Astrocyte (in vitro differentiated cells and primary cell): ENCODE measurements around the gene SUN1. TPM values are rescaled to one million over a fixed set of nuclear protein-coding genes. Genes with fewer than 3 reads are reported as not detected.

Experiments used
- DNase-seq: peaks from one replicate; pipeline ENCODE4 v3.0.0-alpha.2; 2010; ENCODE audit warnings: low read depth
- FAIRE-seq: peaks from 2 replicates; lab custom pipeline; 2011; peaks lifted over from hg19 to GRCh38; lab: Jason Lieb, UNC
- H2AFZ ChIP-seq: 2 replicates; pipeline ENCODE4 v1.6.0; 2012; ENCODE audit warnings: low read depth, low read length, inconsistent platforms
- H3K27ac ChIP-seq: 2 replicates; pipeline ENCODE4 v1.5.1; 2011; ENCODE audit warnings: low read depth, low read length, inconsistent platforms
- H3K27me3 ChIP-seq: 2 replicates; pipeline ENCODE4 v1.6.0; 2011; ENCODE audit warnings: low read length, inconsistent platforms; ENCODE audit not compliant: insufficient read depth
- H3K36me3 ChIP-seq: 2 replicates; pipeline ENCODE4 v1.5.1; 2011; ENCODE audit warnings: low read length, inconsistent platforms; ENCODE audit not compliant: insufficient read depth
- H3K4me1 ChIP-seq: 2 replicates; pipeline ENCODE4 v1.5.1; 2011; ENCODE audit warnings: low read length, inconsistent platforms; ENCODE audit not compliant: insufficient read depth
- H3K4me2 ChIP-seq: 2 replicates; pipeline ENCODE4 v1.6.0; 2012; ENCODE audit warnings: low read length, inconsistent platforms
- H3K4me3 ChIP-seq: 2 replicates; pipeline ENCODE4 v1.5.1; 2011; ENCODE audit warnings: low read depth, mild to moderate bottlenecking, low read length, inconsistent platforms; ENCODE audit not compliant: insufficient read depth
- H3K79me2 ChIP-seq: 2 replicates; pipeline ENCODE4 v1.6.0; 2012; ENCODE audit warnings: mild to moderate bottlenecking, low read length, inconsistent platforms; ENCODE audit not compliant: insufficient read depth
- H3K9ac ChIP-seq: 2 replicates; pipeline ENCODE4 v1.6.0; 2012; ENCODE audit warnings: mild to moderate bottlenecking, low read length, inconsistent platforms
- H3K9me3 ChIP-seq: 2 replicates; pipeline ENCODE4 v1.5.1; 2012; ENCODE audit warnings: low read depth, mild to moderate bottlenecking, low read length, inconsistent platforms; ENCODE audit not compliant: insufficient read depth
- H4K20me1 ChIP-seq: 2 replicates; pipeline ENCODE4 v1.6.0; 2012; ENCODE audit warnings: low read length, inconsistent platforms; ENCODE audit not compliant: insufficient read depth
- H3K27ac Mint-ChIP-seq: one replicate; pipeline ENCODE4 v1.8.0; 2021; ENCODE audit warnings: mild to moderate bottlenecking, mixed read lengths; ENCODE audit not compliant: unreplicated experiment
- H3K27me3 Mint-ChIP-seq: one replicate; pipeline ENCODE4 v1.8.0; 2021; ENCODE audit warnings: low read depth, mixed read lengths; ENCODE audit not compliant: unreplicated experiment
- H3K36me3 Mint-ChIP-seq: one replicate; pipeline ENCODE4 v1.8.0; 2021; ENCODE audit warnings: low read depth, mixed read lengths; ENCODE audit not compliant: unreplicated experiment
- H3K4me1 Mint-ChIP-seq: one replicate; pipeline ENCODE4 v1.8.0; 2021; ENCODE audit warnings: low read depth, mixed read lengths; ENCODE audit not compliant: unreplicated experiment
- H3K4me3 Mint-ChIP-seq: one replicate; pipeline ENCODE4 v1.8.0; 2021; ENCODE audit warnings: mild to moderate bottlenecking, moderate library complexity, mixed read lengths; ENCODE audit not compliant: unreplicated experiment
- H3K9me3 Mint-ChIP-seq: one replicate; pipeline ENCODE4 v1.8.0; 2021; ENCODE audit warnings: mild to moderate bottlenecking, mixed read lengths; ENCODE audit not compliant: unreplicated experiment
- EZH2 ChIP-seq: IDR thresholded peaks from 2 replicates; pipeline ENCODE4 v1.6.1; 2012; ENCODE audit warnings: mild to moderate bottlenecking, low read length, inconsistent platforms; ENCODE audit not compliant: insufficient read depth
- total RNA-seq: library from RNA; stranded (reverse); gene quantifications from 2 replicates; pipeline ENCODE4 v1.2.1, GENCODE V29; 2021
- TF ChIP-seq, protein P1 (sequence below): IDR thresholded peaks from 2 replicates; pipeline ENCODE4 v1.5.1; 2011; ENCODE audit warnings: low read depth, mild to moderate bottlenecking, inconsistent platforms, low read length, moderate library complexity; ENCODE audit not compliant: insufficient read depth

The SUN1 gene
- total RNA-seq, 1 donor from 2014 or later, result 121 TPM

DNA sequence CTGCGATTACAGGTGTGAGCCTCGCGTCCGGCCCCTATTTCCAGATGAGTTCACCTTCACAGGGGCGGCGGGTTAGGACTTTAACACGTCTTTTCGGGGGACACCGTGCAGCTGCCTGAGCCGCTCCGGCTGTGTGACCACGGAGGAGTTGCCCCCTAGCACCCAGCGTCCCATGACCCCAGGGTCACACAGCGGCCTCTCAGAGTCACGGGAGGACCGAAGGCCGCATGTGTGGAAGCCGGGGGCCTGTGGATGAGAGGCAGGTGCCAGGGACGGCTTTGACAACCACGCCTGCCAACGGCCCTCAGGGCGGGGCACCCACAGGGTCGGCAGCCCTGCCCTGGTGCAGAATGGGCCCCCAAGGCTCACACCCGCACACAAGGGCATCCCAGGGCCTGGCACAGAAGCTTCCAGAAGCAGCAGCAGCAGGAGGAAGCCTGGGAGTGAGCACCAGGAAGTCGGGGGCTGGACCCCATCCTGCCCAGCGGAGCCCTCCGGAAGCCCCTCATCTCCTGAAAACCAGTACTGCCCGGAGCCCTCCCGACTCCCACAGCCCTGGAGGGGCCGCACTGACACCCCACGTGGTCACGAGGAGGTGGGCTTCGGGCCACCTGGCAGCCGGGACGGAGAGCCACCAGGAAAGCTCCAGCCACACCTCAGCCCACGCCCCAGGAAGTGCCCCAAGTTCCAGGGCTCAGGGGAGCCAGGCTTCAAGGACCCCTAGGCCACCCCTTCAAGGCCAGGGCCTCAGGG lies 89.5 kb downstream of the SUN1 start:
- Histone ChIP-seq H3K79me2 (no peaks in the 10 kb centered on the region), H3K36me3 (no peaks in the 10 kb centered on the region), H3K4me3 (no peak overlapping the region), H4K20me1 (no peaks in the 10 kb centered on the region), H3K27me3 (no peaks in the 10 kb centered on the region), H3K4me1 (peaks cover 18% of the 10 kb centered on the region), H3K9me3 (no peaks in the 10 kb centered on the region), H3K9ac (no peak overlapping the region), H2AFZ (no peak overlapping the region), H3K4me2 (no peak overlapping the region), H3K27ac (no peak overlapping the region)
- no peak overlapping the region for H3K27ac Mint-ChIP-seq
- TF ChIP-seq EZH2, result no peak
- TF ChIP-seq, protein P1, sequence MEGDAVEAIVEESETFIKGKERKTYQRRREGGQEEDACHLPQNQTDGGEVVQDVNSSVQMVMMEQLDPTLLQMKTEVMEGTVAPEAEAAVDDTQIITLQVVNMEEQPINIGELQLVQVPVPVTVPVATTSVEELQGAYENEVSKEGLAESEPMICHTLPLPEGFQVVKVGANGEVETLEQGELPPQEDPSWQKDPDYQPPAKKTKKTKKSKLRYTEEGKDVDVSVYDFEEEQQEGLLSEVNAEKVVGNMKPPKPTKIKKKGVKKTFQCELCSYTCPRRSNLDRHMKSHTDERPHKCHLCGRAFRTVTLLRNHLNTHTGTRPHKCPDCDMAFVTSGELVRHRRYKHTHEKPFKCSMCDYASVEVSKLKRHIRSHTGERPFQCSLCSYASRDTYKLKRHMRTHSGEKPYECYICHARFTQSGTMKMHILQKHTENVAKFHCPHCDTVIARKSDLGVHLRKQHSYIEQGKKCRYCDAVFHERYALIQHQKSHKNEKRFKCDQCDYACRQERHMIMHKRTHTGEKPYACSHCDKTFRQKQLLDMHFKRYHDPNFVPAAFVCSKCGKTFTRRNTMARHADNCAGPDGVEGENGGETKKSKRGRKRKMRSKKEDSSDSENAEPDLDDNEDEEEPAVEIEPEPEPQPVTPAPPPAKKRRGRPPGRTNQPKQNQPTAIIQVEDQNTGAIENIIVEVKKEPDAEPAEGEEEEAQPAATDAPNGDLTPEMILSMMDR, result no peak
- no peak overlapping the region for H3K4me3 Mint-ChIP-seq
- peaks cover 6% of the 10 kb centered on the region for H3K4me1 Mint-ChIP-seq
- no peaks in the 10 kb centered on the region for H3K9me3 Mint-ChIP-seq
- no peak for DNase-seq
- no peaks in the 10 kb centered on the region for H3K36me3 Mint-ChIP-seq
- no peak for FAIRE-seq
- peaks cover 4% of the 10 kb centered on the region for H3K27me3 Mint-ChIP-seq

DNA sequence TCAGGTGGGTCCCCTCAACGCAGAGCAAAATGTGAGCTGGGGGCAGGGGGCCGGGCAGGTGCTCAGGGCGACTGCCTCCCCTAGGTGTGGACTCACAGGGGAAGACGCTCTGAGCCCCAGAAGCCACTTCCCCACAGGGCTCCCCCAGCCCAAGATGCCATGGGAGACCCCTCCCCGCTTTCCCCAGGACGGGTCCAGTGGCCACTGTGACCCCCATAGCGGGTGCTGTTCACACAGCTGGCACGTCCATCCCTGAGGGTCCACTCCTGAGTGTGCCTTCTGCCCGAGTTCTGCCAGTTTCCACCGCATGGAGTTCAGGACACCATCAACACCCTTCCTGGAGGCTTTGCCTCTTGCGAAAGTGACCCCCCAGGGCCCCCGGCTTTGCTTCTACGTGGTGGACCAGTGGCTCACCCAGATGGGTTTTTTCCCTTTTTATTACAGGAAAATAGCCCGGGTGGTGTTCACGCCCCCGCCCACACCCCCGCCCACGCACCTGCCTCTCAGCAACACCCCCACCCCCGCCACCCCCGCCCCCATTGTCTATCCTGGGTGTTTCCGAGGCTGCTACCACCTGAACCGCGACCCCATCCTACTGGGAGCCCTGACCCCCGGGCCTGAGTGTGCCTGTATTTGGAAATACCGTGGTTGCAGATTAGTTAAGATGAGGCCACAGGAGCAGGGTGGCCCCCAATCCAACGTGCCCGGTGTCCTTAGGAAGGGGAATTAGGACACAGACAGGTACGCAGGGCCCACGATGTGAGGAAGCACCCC lies 90.2 kb downstream of the SUN1 start:
- Histone ChIP-seq H3K9ac (no peak overlapping the region), H3K4me2 (peak overlapping the region; percentile 43), H3K27ac (no peak overlapping the region), H2AFZ (peak overlapping the region; percentile 60), H3K4me3 (no peak overlapping the region), H3K9me3 (no peaks in the 10 kb centered on the region), H4K20me1 (no peaks in the 10 kb centered on the region), H3K79me2 (no peaks in the 10 kb centered on the region), H3K27me3 (no peaks in the 10 kb centered on the region), H3K4me1 (peaks cover 18% of the 10 kb centered on the region), H3K36me3 (no peaks in the 10 kb centered on the region)
- Mint-ChIP-seq H3K4me1 (peaks cover 6% of the 10 kb centered on the region), H3K36me3 (no peaks in the 10 kb centered on the region), H3K9me3 (no peaks in the 10 kb centered on the region), H3K27ac (no peak overlapping the region), H3K27me3 (peaks cover 3% of the 10 kb centered on the region), H3K4me3 (no peak overlapping the region)
- TF ChIP-seq EZH2, result no peak
- TF ChIP-seq, protein P1, result no peak
- FAIRE-seq (no peak), DNase-seq (no peak)
